ENCODE results near the gene PTN. TPM values are rescaled to one million over a fixed set of nuclear protein-coding genes. Genes with fewer than 3 reads are reported as not detected.

Gene PTN
- total RNA-seq, 1 experiment from 2014 or later = 7.0 TPM

GRCh38 chr7:137386966-137387365 is 43.4 kb upstream of the PTN start:
- Histone ChIP-seq H3F3A (ENCODE audit: insufficient read depth, low read depth) (no peaks in the 10 kb centered on the region), H3K9me3 (ENCODE audit: insufficient read depth, low read depth) (no peaks in the 10 kb centered on the region), H2AFZ (no peak overlapping the region), H3K79me2 (ENCODE audit: low read depth) (no peaks in the 10 kb centered on the region), H4K20me1 (ENCODE audit: insufficient read depth) (no peaks in the 10 kb centered on the region), H3K27me3 (ENCODE audit: insufficient read depth, low read depth) (no peaks in the 10 kb centered on the region), H3K9me2 (ENCODE audit: insufficient read depth) (no peaks in the 10 kb centered on the region; the same call in 1 of the 2 replicates), H3K4me3 (no peak overlapping the region), H3K4me2 (no peak overlapping the region), H3K4me1 (replicated peaks; ENCODE audit: insufficient read depth) (no peaks in the 10 kb centered on the region), H3K36me3 (ENCODE audit: low read depth) (no peaks in the 10 kb centered on the region), H3K27ac (no peak overlapping the region)
- CTCF ChIA-PET = no interaction called here
- TF ChIP-seq EZH2 (IDR thresholded peaks at IDR 0.05; ENCODE audit: low read depth) (no peak), CTCF (conservative IDR thresholded peaks at IDR 0.05) (no peak)
- POLR2A ChIA-PET (ENCODE audit: unreplicated experiment) = no interaction called here
- no TSS peak for BruUV-seq (replicated peaks)
- DNase-seq = no peak
- intact Hi-C loops (cut with micrococcal nuclease; ENCODE audit: unreplicated experiment) = no loop called here

GRCh38 chr7:137381045-137381444 is 37.5 kb upstream of the PTN start:
- no peaks in the 10 kb centered on the region for H4K20me1 ChIP-seq (ENCODE audit: insufficient read depth)
- H2AFZ ChIP-seq = no peak overlapping the region
- H3K4me1 ChIP-seq (replicated peaks; ENCODE audit: insufficient read depth) = no peaks in the 10 kb centered on the region
- no peaks in the 10 kb centered on the region for H3K79me2 ChIP-seq (ENCODE audit: low read depth)
- H3K9me2 ChIP-seq (ENCODE audit: insufficient read depth) = no peaks in the 10 kb centered on the region
- H3K4me3 ChIP-seq = no peak overlapping the region
- intact Hi-C loops (cut with micrococcal nuclease; ENCODE audit: unreplicated experiment) = no loop called here
- H3K36me3 ChIP-seq (ENCODE audit: low read depth) = no peaks in the 10 kb centered on the region
- H3K9me3 ChIP-seq (ENCODE audit: insufficient read depth, low read depth) = no peaks in the 10 kb centered on the region
- no peaks in the 10 kb centered on the region for H3K27me3 ChIP-seq (ENCODE audit: insufficient read depth, low read depth)
- no peak overlapping the region for H3K27ac ChIP-seq
- H3F3A ChIP-seq (ENCODE audit: insufficient read depth, low read depth) = no peaks in the 10 kb centered on the region
- H3K4me2 ChIP-seq = no peak overlapping the region
- DNase-seq = no peak
- TF ChIP-seq CTCF (conservative IDR thresholded peaks at IDR 0.05) (no peak), EZH2 (IDR thresholded peaks at IDR 0.05; ENCODE audit: low read depth) (no peak)
- POLR2A ChIA-PET (ENCODE audit: unreplicated experiment) = no interaction called here
- no TSS peak for BruUV-seq (replicated peaks)
- CTCF ChIA-PET = no interaction called here

- no peak for TF ChIP-seq CTCF (conservative IDR thresholded peaks at IDR 0.05)
- TF ChIP-seq EZH2 (IDR thresholded peaks at IDR 0.05; ENCODE audit: low read depth) = no peak
- Histone ChIP-seq H3K9me3 (ENCODE audit: insufficient read depth, low read depth) (no peaks in the 10 kb centered on the region), H3F3A (ENCODE audit: insufficient read depth, low read depth) (no peaks in the 10 kb centered on the region), H3K4me2 (no peak overlapping the region), H3K27me3 (ENCODE audit: insufficient read depth, low read depth) (no peaks in the 10 kb centered on the region), H3K36me3 (ENCODE audit: low read depth) (no peaks in the 10 kb centered on the region), H2AFZ (no peak overlapping the region), H3K27ac (no peak overlapping the region), H3K9me2 (ENCODE audit: insufficient read depth) (no peaks in the 10 kb centered on the region), H4K20me1 (ENCODE audit: insufficient read depth) (no peaks in the 10 kb centered on the region), H3K79me2 (ENCODE audit: low read depth) (no peaks in the 10 kb centered on the region), H3K4me1 (replicated peaks; ENCODE audit: insufficient read depth) (no peaks in the 10 kb centered on the region), H3K4me3 (no peak overlapping the region)
- no TSS peak for BruUV-seq (replicated peaks)
- no peak for DNase-seq
- POLR2A ChIA-PET (ENCODE audit: unreplicated experiment) = interaction anchor here (0.5 kb wide), 1 partner anchor 219 kb away, joined by 3 read pairs; no protein-coding TSS in a partner anchor
- CTCF ChIA-PET = no interaction called here
- intact Hi-C loops (cut with micrococcal nuclease; ENCODE audit: unreplicated experiment) = no loop called here
Measured at GRCh38 chr7:137373507-137373906, 30.0 kb upstream of the PTN start.
